Esophagus muscularis mucosa (tissue), 4 donors: ENCODE results near the gene ASB1.

Experiments
- EP300 ChIP-seq: sonication (generic); formaldehyde crosslinking; IDR thresholded peaks from one replicate; pipeline ENCODE4 v1.6.1; 2017; ENCODE audit warnings: antibody characterized with exemption
- POLR2A ChIP-seq: fragments of 450-650 bp; IDR thresholded peaks from one replicate; pipeline ENCODE4 v1.6.1; 2017; ENCODE audit warnings: antibody characterized with exemption, moderate library complexity, mild to moderate bottlenecking, low read depth
- POLR2AphosphoS5 ChIP-seq, 2 donors: sonication (generic); formaldehyde crosslinking; IDR thresholded peaks; one replicate each; pipeline ENCODE4 v1.6.1; 2017; ENCODE audit warnings: antibody characterized with exemption in 2 of 2
- TF ChIP-seq, protein P1 (sequence below), 3 experiments: fragments of 200-600 bp in 2 of 3; fragments of 450-650 bp in 1 of 3; sonication (generic) in 2 of 3; IDR thresholded peaks; one replicate each; pipeline ENCODE4 v1.5.1; 2017 to 2019; ENCODE audit warnings: antibody characterized with exemption in 3 of 3, mild to moderate bottlenecking in 2 of 3, moderate library complexity in 1 of 3

DNA sequence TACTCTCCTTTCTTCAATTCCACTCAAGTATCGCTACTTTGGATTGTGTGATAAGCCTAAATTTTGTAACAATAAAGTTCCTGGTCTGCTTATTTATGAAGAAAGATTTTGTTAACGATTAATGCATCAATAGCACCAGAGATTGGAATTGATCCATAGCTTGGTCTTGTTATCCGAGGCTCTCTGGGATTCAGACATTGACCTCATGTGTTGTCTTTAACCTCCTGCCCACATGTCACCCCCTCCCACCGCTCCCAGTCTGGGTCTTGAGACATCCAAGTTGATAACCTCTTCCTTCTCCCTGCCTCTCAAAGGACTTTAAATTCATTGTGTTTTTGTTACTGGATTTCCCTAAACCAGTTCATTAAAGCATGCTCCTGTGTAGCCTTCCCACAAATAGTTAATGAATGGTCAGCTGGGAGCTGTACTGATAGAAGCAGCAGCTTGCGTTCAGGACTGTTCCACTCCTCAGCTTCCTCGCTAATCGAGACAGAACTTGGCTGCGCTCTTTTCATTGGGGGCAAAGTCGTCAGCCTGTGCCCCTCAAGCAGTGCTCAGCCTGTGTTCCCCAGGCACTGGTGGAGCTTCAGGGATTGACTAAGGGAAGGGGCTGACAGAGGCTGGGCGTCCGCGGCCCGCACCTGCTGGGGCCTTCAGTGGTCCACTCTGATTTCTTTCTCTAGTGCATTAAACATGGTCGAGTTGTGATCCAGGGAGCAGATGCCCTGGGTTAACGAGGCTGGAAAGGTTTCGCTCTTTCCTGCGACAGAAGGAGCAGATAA lies 18.9 kb downstream of the ASB1 start:
- TF ChIP-seq, protein P1, sequence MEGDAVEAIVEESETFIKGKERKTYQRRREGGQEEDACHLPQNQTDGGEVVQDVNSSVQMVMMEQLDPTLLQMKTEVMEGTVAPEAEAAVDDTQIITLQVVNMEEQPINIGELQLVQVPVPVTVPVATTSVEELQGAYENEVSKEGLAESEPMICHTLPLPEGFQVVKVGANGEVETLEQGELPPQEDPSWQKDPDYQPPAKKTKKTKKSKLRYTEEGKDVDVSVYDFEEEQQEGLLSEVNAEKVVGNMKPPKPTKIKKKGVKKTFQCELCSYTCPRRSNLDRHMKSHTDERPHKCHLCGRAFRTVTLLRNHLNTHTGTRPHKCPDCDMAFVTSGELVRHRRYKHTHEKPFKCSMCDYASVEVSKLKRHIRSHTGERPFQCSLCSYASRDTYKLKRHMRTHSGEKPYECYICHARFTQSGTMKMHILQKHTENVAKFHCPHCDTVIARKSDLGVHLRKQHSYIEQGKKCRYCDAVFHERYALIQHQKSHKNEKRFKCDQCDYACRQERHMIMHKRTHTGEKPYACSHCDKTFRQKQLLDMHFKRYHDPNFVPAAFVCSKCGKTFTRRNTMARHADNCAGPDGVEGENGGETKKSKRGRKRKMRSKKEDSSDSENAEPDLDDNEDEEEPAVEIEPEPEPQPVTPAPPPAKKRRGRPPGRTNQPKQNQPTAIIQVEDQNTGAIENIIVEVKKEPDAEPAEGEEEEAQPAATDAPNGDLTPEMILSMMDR (IDR thresholded peaks at IDR 0.05) = no peak
- TF ChIP-seq POLR2AphosphoS5 (IDR thresholded peaks at IDR 0.05) = no peak
- no peak for TF ChIP-seq EP300
- TF ChIP-seq POLR2A = no peak
